HuH-7.5 (cell line): ENCODE results near the gene SDK1.
"Not testable (repeated sequence)": the region's sequence is repeated elsewhere in the genome, so short reads cannot be mapped to it uniquely, and the experiment has no call there.

ENCODE experiments used
- DNase-seq: peaks from one replicate; pipeline ENCODE4 v3.0.0; 2011; ENCODE audit warnings: low spot score

SDK1 gene

GRCh38 chr7:4203626-4204512, 902.8 kb downstream of the SDK1 start:
- DNase-seq: no peak

GRCh38 chr7:4204513-4205165, 903.6 kb downstream of the SDK1 start:
- DNase-seq: no peak

GRCh38 chr7:4205828-4206227, 904.8 kb downstream of the SDK1 start:
- no peak for DNase-seq

DNA sequence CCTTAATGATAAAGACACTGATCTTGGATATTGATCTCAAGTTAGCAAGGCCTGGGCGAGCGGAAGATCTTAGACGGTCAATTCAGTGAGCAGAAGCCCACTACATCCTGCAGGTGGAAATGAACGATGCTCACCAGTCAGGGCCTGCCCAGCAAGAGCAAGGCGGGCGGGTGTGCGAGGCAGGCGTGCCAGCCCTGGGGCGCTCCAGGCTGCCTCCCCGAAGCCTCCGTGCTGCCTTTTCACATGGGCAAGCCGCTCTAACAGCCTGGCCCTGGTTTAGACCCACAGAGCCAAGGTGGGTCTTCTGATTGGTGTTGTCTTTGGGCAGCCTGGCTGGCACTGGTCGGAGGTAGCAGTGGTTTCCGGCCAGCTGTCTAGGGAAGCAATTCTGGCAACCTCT, 906.0 kb downstream of the SDK1 start:
- DNase-seq: no peak

- DNase-seq: no peak
Measured at GRCh38 chr7:4208086-4208485, 907.0 kb downstream of the SDK1 start.

GRCh38 chr7:4208586-4208985, 907.5 kb downstream of the SDK1 start:
- DNase-seq: no peak

DNA sequence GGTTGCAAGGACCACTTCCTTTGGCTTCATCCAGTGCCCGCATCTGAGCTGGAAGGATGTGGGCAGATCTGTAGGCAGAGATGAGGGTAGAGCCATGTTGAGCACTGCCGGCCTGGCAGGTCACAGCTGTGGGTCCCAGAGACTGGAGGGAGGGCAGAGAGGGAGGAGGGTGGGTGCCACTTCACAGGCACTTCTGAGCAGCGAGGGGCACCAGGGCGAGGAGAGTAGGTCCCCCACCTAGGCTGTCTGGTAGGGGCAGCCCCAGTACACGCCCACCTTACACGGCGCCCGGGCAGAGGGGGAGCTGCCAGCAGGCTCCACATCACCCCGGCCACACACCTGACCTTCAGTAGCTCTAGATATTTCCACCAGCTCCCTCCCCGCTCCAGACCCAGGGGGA, 908.1 kb downstream of the SDK1 start:
- DNase-seq: no peak

- no peak for DNase-seq
Measured at GRCh38 chr7:4209966-4210365, 908.9 kb downstream of the SDK1 start.

DNA sequence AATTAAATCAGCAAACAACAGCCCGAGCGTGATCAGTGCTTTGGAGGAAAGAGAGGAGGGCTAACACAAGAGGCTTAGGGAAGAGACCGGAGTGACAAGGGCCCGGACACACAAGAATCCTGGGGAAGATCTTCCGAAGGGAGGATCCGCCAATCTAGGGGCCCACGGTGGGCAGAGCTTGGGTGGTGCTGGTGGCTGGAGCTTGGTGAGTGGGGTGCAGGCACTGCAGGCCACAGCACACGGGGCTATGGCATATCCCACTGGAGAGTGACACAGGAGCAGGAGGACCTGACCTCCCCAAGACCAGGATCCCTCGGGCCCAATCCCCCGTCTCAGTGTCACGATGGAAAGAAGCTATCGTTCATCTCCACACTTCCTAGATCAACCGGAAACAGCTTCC, 909.8 kb downstream of the SDK1 start:
- no peak for DNase-seq

DNA sequence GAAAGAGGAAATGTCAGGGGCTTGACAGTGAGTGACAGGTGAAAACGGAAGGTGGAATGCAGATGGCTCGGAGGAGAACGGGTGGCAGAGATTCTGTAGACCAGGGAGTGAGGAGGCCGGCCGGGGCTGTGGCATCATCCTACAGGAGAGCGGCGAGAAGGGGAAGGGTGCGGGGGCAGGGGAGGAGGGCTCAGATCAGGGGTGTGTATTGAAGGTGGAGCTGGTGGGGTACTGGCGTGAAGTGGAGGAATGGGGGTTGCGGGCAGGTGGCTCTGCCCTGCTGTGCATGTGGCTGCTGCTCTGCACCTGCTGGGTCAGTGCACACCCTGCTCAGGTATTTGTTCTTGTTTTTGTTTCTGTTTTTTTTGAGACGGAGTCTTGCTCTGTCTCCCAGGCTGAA, 910.2 kb downstream of the SDK1 start:
- DNase-seq: no peak

GRCh38 chr7:4212376-4212775, 911.3 kb downstream of the SDK1 start:
- no peak for DNase-seq

GRCh38 chr7:4214291-4215155, 913.5 kb downstream of the SDK1 start:
- DNase-seq: no peak

DNA sequence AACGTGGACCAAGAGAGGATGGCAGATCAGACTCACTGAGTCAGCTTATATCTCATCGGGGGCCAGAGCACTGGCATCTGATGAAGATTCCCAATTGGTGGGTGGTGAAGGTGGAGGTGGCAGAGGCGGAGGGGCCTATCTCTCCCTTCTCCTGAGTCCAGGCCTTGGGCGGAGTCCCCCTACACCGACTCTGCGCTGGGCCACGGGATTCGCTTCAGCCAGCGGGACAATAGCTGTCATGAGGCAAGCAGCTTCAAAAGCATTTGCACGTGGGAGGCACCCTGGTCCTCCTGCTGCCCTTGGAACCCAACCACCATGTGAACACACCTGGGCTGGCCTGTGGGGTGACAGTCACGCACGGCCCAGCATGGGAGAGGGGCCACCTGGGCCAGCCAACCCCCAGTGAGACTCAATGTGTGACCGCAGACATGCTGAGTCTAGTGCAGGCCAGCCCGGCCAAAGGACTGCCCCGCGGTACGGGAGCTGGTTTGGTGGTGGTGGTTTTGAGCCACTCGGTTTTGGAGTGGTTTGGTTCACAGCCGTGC, 914.2 kb downstream of the SDK1 start:
- DNase-seq: no peak

GRCh38 chr7:4216016-4216415, 915.0 kb downstream of the SDK1 start:
- no peak for DNase-seq

DNA sequence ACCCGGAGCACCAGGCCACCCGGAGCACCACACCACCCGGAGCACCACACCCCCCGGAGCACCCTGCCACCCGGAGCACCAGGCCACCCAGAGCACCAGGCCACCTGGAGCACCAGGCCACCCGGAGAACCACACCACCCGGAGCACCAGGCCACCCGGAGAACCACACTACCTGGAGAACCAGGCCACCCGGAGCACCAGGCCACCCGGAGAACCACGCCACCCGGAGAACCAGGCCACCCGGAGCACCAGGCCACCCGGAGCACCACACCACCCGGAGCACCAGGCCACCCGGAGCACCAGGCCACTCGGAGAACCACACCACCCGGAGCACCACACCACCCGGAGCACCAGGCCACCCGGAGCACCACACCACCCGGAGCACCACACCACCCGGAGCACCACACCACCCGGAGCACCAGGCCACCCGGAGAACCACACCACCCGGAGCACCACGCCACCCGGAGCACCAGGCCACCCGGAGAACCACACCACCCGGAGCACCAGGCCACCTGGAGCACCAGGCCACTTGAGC, 916.1 kb downstream of the SDK1 start:
- DNase-seq: not testable (repeated sequence)

DNA sequence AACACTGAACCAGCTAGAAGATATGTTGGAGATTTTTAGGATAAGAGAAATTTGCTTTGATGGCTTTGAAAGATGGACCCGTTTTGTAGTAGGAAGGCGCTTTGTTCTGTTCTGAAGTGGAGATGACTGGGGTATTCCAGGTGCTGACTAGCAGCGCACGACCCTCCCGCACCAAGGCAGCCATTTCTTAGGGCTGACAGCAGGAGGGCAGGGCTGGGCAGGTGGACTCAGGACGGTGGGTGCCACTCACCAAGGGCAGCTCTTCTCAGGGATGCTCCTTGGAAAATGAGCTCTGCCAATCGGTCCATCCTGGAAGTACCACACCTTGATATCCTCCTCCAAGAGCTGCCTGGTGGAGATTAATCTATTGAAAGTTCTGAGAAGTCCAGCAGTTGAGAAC, 917.4 kb downstream of the SDK1 start:
- no peak for DNase-seq

GRCh38 chr7:4220011-4220410, 919.0 kb downstream of the SDK1 start:
- DNase-seq: no peak

DNA sequence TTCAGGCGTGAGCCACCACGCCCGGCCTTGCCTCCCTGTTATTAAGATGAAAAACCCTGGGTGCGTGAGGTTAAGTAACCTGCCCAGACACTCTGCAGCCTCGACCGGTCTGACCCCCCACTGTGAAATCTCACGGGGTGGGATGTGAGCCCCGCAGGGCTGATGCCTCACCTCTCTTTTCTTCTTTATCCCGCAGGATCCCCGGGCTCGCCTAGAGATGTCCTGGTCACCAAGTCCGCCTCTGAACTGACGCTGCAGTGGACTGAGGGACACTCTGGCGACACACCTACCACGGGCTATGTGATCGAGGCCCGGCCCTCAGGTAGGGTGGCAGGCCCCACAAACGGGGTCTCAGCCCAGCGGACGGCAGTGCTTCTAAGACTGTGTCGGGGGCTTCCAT, 920.0 kb downstream of the SDK1 start:
- no peak for DNase-seq

GRCh38 chr7:4222676-4223075, 921.6 kb downstream of the SDK1 start:
- no peak for DNase-seq

- no peak for DNase-seq
Measured at GRCh38 chr7:4225361-4225771, 924.3 kb downstream of the SDK1 start.

GRCh38 chr7:4225881-4226523, 925.0 kb downstream of the SDK1 start:
- DNase-seq: no peak

DNA sequence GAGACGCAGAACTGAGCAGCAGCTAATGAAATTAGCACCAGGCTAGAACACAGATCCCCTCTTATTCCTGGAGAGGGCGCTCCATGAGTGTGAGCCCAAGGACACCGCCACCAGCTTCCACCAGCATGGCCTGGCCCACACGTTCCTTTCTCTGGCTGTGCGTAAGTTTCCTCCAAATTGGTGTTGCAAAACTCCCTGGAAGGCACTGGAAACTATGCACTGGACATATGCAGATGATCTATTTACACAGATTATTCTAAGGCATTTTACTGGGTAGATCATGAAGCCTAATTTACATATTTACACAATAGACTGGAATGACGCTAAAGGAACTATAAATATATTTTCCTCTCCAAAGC, 925.5 kb downstream of the SDK1 start:
- DNase-seq: no peak
